ENCODE results near the gene AK8. TPM values are rescaled to one million over a fixed set of nuclear protein-coding genes. Genes with fewer than 3 reads are reported as not detected.

Gene AK8
- total and polyA plus RNA-seq, 9 of the 15 experiments (the other 6 are each of a cell fraction or from before 2014, with no cell fraction given): 0.06 to 0.37 TPM; not detected in 7

DNA sequence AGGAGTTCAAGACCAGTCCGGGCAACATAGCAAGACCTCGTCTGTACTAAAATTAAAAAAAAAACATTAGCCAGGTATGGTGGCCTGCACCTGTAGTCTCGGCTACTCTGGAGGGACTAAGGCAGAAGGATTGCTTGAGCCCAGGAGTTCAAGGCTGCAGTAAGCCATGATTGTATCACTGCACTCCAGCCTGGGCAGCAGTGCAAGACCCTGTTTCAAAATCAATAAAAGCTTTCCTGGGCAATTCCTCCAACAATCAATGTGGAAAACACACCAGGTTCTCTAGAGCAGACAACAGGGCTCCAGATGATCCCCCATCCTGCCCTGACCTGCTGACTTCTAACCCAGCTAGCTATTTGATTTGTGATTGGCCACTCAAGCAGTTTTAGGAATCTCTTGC lies 1.2 kb downstream of the AK8 start:
- CTCF ChIA-PET (ENCODE audit: low intra/inter-chr PET ratio): no interaction called here
- in situ Hi-C loops (cut with MboI): no loop called here
- Histone ChIP-seq H3K4me1 (replicated peaks in 1 of 2; ENCODE audit: control insufficient read depth in 2 of 2, insufficient read depth in 2 of 2, low read length in 2 of 2) (peaks cover 0 to 18% of the 10 kb centered on the region in 2 experiments; a peak in 3 of 5 replicates), H3K4me3 (no peak overlapping the region), H3K36me3 (ENCODE audit: control insufficient read depth, insufficient read depth, low read length) (no peaks in the 10 kb centered on the region), H3K79me2 (ENCODE audit: control insufficient read depth, insufficient read depth, low read length) (no peaks in the 10 kb centered on the region), H3K9me3 (replicated peaks; ENCODE audit: control insufficient read depth, insufficient read depth, low read depth, low read length) (no peaks in the 10 kb centered on the region), H3K4me2 (ENCODE audit: insufficient read depth, low read length) (no peak overlapping the region), H3K9ac (ENCODE audit: insufficient read depth in 1 of 2, low read depth in 2 of 2, low read length in 2 of 2) (no peak overlapping the region), H3K27ac (ENCODE audit: extremely low read depth, low read depth, low read length) (no peak overlapping the region), H3K9me1 (ENCODE audit: control insufficient read depth, insufficient read depth, low read length) (no peaks in the 10 kb centered on the region), H3K27me3 (ENCODE audit: control insufficient read depth in 2 of 2, insufficient read depth in 2 of 2, low read length in 2 of 2) (peaks cover 25 to 52% of the 10 kb centered on the region in 2 experiments; a peak in 4 of 5 replicates), H4K20me1 (replicated peaks; ENCODE audit: control insufficient read depth, insufficient read depth, low read length) (peaks cover 4% of the 10 kb centered on the region; the same call in 1 of the 2 replicates), H2AFZ (ENCODE audit: low read depth, low read length) (no peak overlapping the region)
- intact Hi-C loops (cut with micrococcal nuclease): no loop called here
- 5% methylated on average over 3 of the region's 3 CpGs for WGBS (ENCODE audit: insufficient coverage, low coverage, missing lambda C conversion rate)
- DNase-seq (ENCODE audit: extremely low read depth in 1 of 4, low spot score in 3 of 4) (no peak), FAIRE-seq (no peak), ATAC-seq (no peak)
- BruUV-seq (replicated peaks): no TSS peak
- POLR2A ChIA-PET: interaction anchor here (0.7 kb wide), 1 partner anchor 9 kb away, joined by 3 read pairs; no protein-coding TSS in a partner anchor
- peak; percentile 90 for TF ChIP-seq ZNF121 (CRISPR knock-in tag; conservative IDR thresholded peaks at IDR 0.05)
- TF ChIP-seq, protein P1, sequence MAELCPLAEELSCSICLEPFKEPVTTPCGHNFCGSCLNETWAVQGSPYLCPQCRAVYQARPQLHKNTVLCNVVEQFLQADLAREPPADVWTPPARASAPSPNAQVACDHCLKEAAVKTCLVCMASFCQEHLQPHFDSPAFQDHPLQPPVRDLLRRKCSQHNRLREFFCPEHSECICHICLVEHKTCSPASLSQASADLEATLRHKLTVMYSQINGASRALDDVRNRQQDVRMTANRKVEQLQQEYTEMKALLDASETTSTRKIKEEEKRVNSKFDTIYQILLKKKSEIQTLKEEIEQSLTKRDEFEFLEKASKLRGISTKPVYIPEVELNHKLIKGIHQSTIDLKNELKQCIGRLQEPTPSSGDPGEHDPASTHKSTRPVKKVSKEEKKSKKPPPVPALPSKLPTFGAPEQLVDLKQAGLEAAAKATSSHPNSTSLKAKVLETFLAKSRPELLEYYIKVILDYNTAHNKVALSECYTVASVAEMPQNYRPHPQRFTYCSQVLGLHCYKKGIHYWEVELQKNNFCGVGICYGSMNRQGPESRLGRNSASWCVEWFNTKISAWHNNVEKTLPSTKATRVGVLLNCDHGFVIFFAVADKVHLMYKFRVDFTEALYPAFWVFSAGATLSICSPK (IDR thresholded peaks at IDR 0.05; ENCODE audit: borderline replicate concordance): no peak

DNA sequence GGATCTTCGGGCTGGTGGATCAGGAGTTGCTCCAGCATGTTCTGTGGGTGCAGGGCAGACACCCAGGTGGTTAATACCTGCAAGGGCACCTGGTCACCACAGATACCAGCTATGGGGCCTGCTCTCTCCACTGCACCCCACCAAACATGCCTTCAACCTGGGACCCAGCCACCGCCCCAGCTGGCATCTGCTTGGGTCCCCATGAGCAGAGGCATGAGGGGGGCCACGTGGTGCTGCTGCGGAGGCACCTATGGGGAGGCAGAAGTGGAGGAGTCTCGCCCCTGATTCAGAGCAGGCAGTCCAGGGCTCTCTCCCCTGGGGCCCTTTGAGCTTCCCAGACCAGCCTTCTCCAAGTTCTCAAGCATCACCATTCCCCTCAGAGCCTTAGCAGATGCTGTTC lies 2.9 kb downstream of the AK8 start:
- POLR2A ChIA-PET: no interaction called here
- no peaks in the 10 kb centered on the region for H3K9me3 ChIP-seq (replicated peaks; ENCODE audit: control insufficient read depth, insufficient read depth, low read depth, low read length)
- CTCF ChIA-PET (ENCODE audit: low intra/inter-chr PET ratio): no interaction called here
- TF ChIP-seq, protein P2, sequence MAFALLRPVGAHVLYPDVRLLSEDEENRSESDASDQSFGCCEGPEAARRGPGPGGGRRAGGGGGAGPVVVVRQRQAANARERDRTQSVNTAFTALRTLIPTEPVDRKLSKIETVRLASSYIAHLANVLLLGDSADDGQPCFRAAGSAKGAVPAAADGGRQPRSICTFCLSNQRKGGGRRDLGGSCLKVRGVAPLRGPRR (CRISPR knock-in tag; IDR thresholded peaks at IDR 0.05): no peak
- TF ChIP-seq CXXC5 (CRISPR knock-in tag; IDR thresholded peaks at IDR 0.05) (no peak), MCM2 (IDR thresholded peaks at IDR 0.05; ENCODE audit: low read depth) (no peak), ZBTB1 (CRISPR knock-in tag; IDR thresholded peaks at IDR 0.05; ENCODE audit: borderline replicate concordance, low read depth) (no peak), SAFB (IDR thresholded peaks at IDR 0.05; ENCODE audit: borderline replicate concordance, low read depth, low read length) (no peak), ZNF444 (CRISPR knock-in tag; IDR thresholded peaks at IDR 0.05) (no peak), DNMT1 (IDR thresholded peaks at IDR 0.05) (no peak)
- TF ChIP-seq, protein P3, sequence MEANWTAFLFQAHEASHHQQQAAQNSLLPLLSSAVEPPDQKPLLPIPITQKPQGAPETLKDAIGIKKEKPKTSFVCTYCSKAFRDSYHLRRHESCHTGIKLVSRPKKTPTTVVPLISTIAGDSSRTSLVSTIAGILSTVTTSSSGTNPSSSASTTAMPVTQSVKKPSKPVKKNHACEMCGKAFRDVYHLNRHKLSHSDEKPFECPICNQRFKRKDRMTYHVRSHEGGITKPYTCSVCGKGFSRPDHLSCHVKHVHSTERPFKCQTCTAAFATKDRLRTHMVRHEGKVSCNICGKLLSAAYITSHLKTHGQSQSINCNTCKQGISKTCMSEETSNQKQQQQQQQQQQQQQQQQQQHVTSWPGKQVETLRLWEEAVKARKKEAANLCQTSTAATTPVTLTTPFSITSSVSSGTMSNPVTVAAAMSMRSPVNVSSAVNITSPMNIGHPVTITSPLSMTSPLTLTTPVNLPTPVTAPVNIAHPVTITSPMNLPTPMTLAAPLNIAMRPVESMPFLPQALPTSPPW (CRISPR knock-in tag; IDR thresholded peaks at IDR 0.05): no peak
- TF ChIP-seq, protein P1 (IDR thresholded peaks at IDR 0.05; ENCODE audit: borderline replicate concordance): no peak

More for the DNA sequence above, 2.9 kb downstream of the AK8 start:
- in situ Hi-C loops (cut with MboI): no loop called here
- Histone ChIP-seq H3K27ac (ENCODE audit: extremely low read depth, low read depth, low read length) (no peak overlapping the region), H3K79me2 (ENCODE audit: control insufficient read depth, insufficient read depth, low read length) (no peaks in the 10 kb centered on the region), H3K4me3 (no peak overlapping the region), H3K9me1 (ENCODE audit: control insufficient read depth, insufficient read depth, low read length) (no peaks in the 10 kb centered on the region), H4K20me1 (replicated peaks; ENCODE audit: control insufficient read depth, insufficient read depth, low read length) (peaks cover 4% of the 10 kb centered on the region; the same call in 1 of the 2 replicates), H3K9ac (ENCODE audit: insufficient read depth in 1 of 2, low read depth in 2 of 2, low read length in 2 of 2) (peak overlapping the region in 1 of 2 experiments; percentile 17; a peak in 1 of 4 replicates), H3K4me1 (replicated peaks in 1 of 2; ENCODE audit: control insufficient read depth in 2 of 2, insufficient read depth in 2 of 2, low read length in 2 of 2) (peaks cover 0 to 18% of the 10 kb centered on the region in 2 experiments; a peak in 3 of 5 replicates), H3K27me3 (ENCODE audit: control insufficient read depth in 2 of 2, insufficient read depth in 2 of 2, low read length in 2 of 2) (peaks cover 36 to 68% of the 10 kb centered on the region in 2 experiments; a peak in 4 of 5 replicates), H3K36me3 (ENCODE audit: control insufficient read depth, insufficient read depth, low read length) (no peaks in the 10 kb centered on the region), H2AFZ (ENCODE audit: low read depth, low read length) (no peak overlapping the region), H3K4me2 (ENCODE audit: insufficient read depth, low read length) (no peak overlapping the region)
- no TSS peak for BruUV-seq (replicated peaks)
- FAIRE-seq: no peak
- intact Hi-C loops (cut with micrococcal nuclease): no loop called here
- 2% methylated on average over 5 of the region's 5 CpGs for WGBS (ENCODE audit: insufficient coverage, low coverage, missing lambda C conversion rate)
- ATAC-seq: no peak
- no peak for DNase-seq (ENCODE audit: extremely low read depth in 1 of 4, low spot score in 3 of 4)

Data from K562 (cell line).